H9 (cell line): ENCODE results near the gene ARHGEF10L. TPM values are rescaled to one million over a fixed set of nuclear protein-coding genes. Genes with fewer than 3 reads are reported as not detected.

Source experiments
- DNase-seq: peaks from one replicate; pipeline ENCODE4 v3.0.0-alpha.2; 2017
- H2AFZ ChIP-seq: one replicate; pipeline ENCODE4 v1.6.1; 2013; ENCODE audit warnings: mild to moderate bottlenecking, low read length, control low read depth, moderate library complexity
- H2AK5ac ChIP-seq: 2 replicates; pipeline ENCODE4 v1.6.1; 2013; ENCODE audit warnings: low read length, control low read depth, mixed read lengths; ENCODE audit not compliant: insufficient read length
- H2BK120ac ChIP-seq: one replicate; pipeline ENCODE4 v1.6.1; 2013; ENCODE audit warnings: low read depth, mild to moderate bottlenecking, low read length, control low read depth, inconsistent platforms; ENCODE audit not compliant: poor library complexity, severe bottlenecking
- H2BK12ac ChIP-seq: 2 replicates; pipeline ENCODE4 v1.6.1; 2013; ENCODE audit warnings: low read length, control low read depth, mixed read lengths, low read depth; ENCODE audit not compliant: insufficient read length
- H2BK15ac ChIP-seq: 2 replicates; pipeline ENCODE4 v1.6.1; 2013; ENCODE audit warnings: low read depth, low read length, control low read depth
- H2BK20ac ChIP-seq: one replicate; pipeline ENCODE4 v1.6.1; 2013; ENCODE audit warnings: low read depth, mild to moderate bottlenecking, low read length, control low read depth, inconsistent platforms; ENCODE audit not compliant: poor library complexity, severe bottlenecking
- H2BK5ac ChIP-seq: 2 replicates; pipeline ENCODE4 v1.6.1; 2013; ENCODE audit warnings: low read length, control low read depth, mixed read lengths; ENCODE audit not compliant: insufficient read length
- H3K14ac ChIP-seq: 2 replicates; pipeline ENCODE4 v1.6.1; 2013; ENCODE audit warnings: low read length, control low read depth; ENCODE audit not compliant: insufficient read depth
- H3K18ac ChIP-seq: 2 replicates; pipeline ENCODE4 v1.6.1; 2013; ENCODE audit warnings: low read depth, mild to moderate bottlenecking, mixed read lengths, low read length, control low read depth; ENCODE audit not compliant: insufficient read length
- H3K23ac ChIP-seq: 2 replicates; pipeline ENCODE4 v1.6.1; 2013; ENCODE audit warnings: low read length, control low read depth, mixed read lengths, low read depth; ENCODE audit not compliant: insufficient read length
- H3K23me2 ChIP-seq: 2 replicates; pipeline ENCODE4 v1.6.1; 2013; ENCODE audit warnings: low read depth, mild to moderate bottlenecking, mixed read lengths, low read length, control low read depth; ENCODE audit not compliant: insufficient read length, poor library complexity, severe bottlenecking
- H3K27ac ChIP-seq: 2 replicates; pipeline ENCODE4 v1.5.1; 2013; ENCODE audit warnings: low read length, control low read depth, mixed read lengths, low read depth; ENCODE audit not compliant: insufficient read length
- H3K27me3 ChIP-seq: 2 replicates; pipeline ENCODE4 v1.6.1; 2013; ENCODE audit warnings: low read length, control low read depth, inconsistent platforms; ENCODE audit not compliant: insufficient read depth
- H3K4ac ChIP-seq: 2 replicates; pipeline ENCODE4 v1.6.1; 2013; ENCODE audit warnings: low read depth, mild to moderate bottlenecking, control low read depth, inconsistent platforms, low read length, moderate library complexity
- H3K4me1 ChIP-seq: 2 replicates; pipeline ENCODE4 v1.6.1; 2013; ENCODE audit warnings: low read length, control low read depth, inconsistent platforms; ENCODE audit not compliant: insufficient read depth
- H3K4me2 ChIP-seq: 2 replicates; pipeline ENCODE4 v1.6.1; 2013; ENCODE audit warnings: low read length, control low read depth, mixed read lengths; ENCODE audit not compliant: insufficient read length, insufficient read depth
- H3K56ac ChIP-seq: 2 replicates; pipeline ENCODE4 v1.6.1; 2013; ENCODE audit warnings: low read depth, mild to moderate bottlenecking, mixed read lengths, low read length, control low read depth; ENCODE audit not compliant: insufficient read length
- H3K79me1 ChIP-seq: 2 replicates; pipeline ENCODE4 v1.6.1; 2013; ENCODE audit warnings: low read depth, mild to moderate bottlenecking, moderate library complexity, low read length, control low read depth, inconsistent platforms; ENCODE audit not compliant: insufficient read depth, poor library complexity, severe bottlenecking
- H3K79me2 ChIP-seq: 2 replicates; pipeline ENCODE4 v1.6.1; 2013; ENCODE audit warnings: low read length, control low read depth, inconsistent platforms; ENCODE audit not compliant: insufficient read depth
- H3K9ac ChIP-seq: 2 replicates; pipeline ENCODE4 v1.6.1; 2013; ENCODE audit warnings: low read length, control low read depth, mixed read lengths; ENCODE audit not compliant: insufficient read length; ENCODE audit errors: extremely low read depth
- H3K9me3 ChIP-seq: one replicate; pipeline ENCODE4 v1.6.1; 2013; ENCODE audit warnings: low read depth, low read length, inconsistent platforms; ENCODE audit not compliant: control insufficient read depth
- H3T11ph ChIP-seq: one replicate; pipeline ENCODE4 v1.6.1; 2013; ENCODE audit warnings: mild to moderate bottlenecking, low read length, control low read depth, inconsistent platforms
- H4K20me1 ChIP-seq: one replicate; pipeline ENCODE4 v1.6.1; 2013; ENCODE audit not compliant: control insufficient read depth, insufficient read length, insufficient read depth
- H4K5ac ChIP-seq: 2 replicates; pipeline ENCODE4 v1.6.1; 2013; ENCODE audit warnings: low read depth, mild to moderate bottlenecking, mixed read lengths, low read length, control low read depth; ENCODE audit not compliant: insufficient read length
- H4K8ac ChIP-seq: replicated peaks from 2 replicates; pipeline ENCODE4 v1.6.1; 2013; ENCODE audit warnings: low read length, control low read depth, mixed read lengths, low read depth; ENCODE audit not compliant: insufficient read length
- H4K91ac ChIP-seq: 2 replicates; pipeline ENCODE4 v1.6.1; 2013; ENCODE audit warnings: low read depth, mild to moderate bottlenecking, moderate library complexity, mixed read lengths, low read length, control low read depth; ENCODE audit not compliant: insufficient read length
- H3K27ac Mint-ChIP-seq, 3 experiments: 2 replicates in 2 of 3; 3 replicates in 1 of 3; pipeline ENCODE4 v1.8.0; 2020 to 2021; ENCODE audit warnings: mixed read lengths in 3 of 3, mild to moderate bottlenecking in 1 of 3, moderate library complexity in 1 of 3
- H3K27me3 Mint-ChIP-seq: 2 replicates; pipeline ENCODE4 v1.8.0; 2021; ENCODE audit warnings: low read depth, mild to moderate bottlenecking, moderate library complexity, mixed read lengths
- H3K36me3 Mint-ChIP-seq, 3 experiments: 2 replicates in 2 of 3; 3 replicates in 1 of 3; pipeline ENCODE4 v1.8.0; 2020 to 2021; ENCODE audit warnings: low read depth in 3 of 3, mixed read lengths in 3 of 3; ENCODE audit not compliant: insufficient read depth in 1 of 3
- H3K4me1 Mint-ChIP-seq, 2 experiments: 2 replicates each; pipeline ENCODE4 v1.8.0; 2020; ENCODE audit warnings: mixed read lengths in 2 of 2
- H3K4me3 Mint-ChIP-seq, 2 experiments: 2 replicates in 1 of 2; 3 replicates in 1 of 2; pipeline ENCODE4 v1.8.0; 2020 to 2021; ENCODE audit warnings: mild to moderate bottlenecking in 2 of 2, mixed read lengths in 2 of 2, moderate library complexity in 1 of 2
- H3K9me3 Mint-ChIP-seq, 2 experiments: 2 replicates in 1 of 2; 3 replicates in 1 of 2; pipeline ENCODE4 v1.8.0; 2020; ENCODE audit warnings: mild to moderate bottlenecking in 2 of 2, mixed read lengths in 2 of 2, moderate library complexity in 1 of 2
- WGBS: extraction: QIAGEN DNeasy Blood & Tissue Kit; methylation state at CpG from one replicate; pipeline ENCODE4 v1.1.7; 2013; ENCODE audit warnings: missing lambda C conversion rate, low lambda C conversion rate, mixed read lengths; ENCODE audit not compliant: insufficient read length; ENCODE audit errors: extremely low coverage; 5-methylcytosine and 5-hydroxymethylcytosine counted together
- total RNA-seq: library from RNA; stranded (reverse); gene quantifications from 2 replicates; pipeline ENCODE4 v1.2.1, GENCODE V29; 2021
- TF ChIP-seq, protein P1 (sequence below): fragments of 200-600 bp; sonication (generic); conservative IDR thresholded peaks from 3 replicates; pipeline ENCODE4 v1.8.0; 2021; ENCODE audit warnings: antibody characterized with exemption, mild to moderate bottlenecking

Gene ARHGEF10L
- total RNA-seq, 1 experiment from 2014 or later = 20.2 TPM

DNA sequence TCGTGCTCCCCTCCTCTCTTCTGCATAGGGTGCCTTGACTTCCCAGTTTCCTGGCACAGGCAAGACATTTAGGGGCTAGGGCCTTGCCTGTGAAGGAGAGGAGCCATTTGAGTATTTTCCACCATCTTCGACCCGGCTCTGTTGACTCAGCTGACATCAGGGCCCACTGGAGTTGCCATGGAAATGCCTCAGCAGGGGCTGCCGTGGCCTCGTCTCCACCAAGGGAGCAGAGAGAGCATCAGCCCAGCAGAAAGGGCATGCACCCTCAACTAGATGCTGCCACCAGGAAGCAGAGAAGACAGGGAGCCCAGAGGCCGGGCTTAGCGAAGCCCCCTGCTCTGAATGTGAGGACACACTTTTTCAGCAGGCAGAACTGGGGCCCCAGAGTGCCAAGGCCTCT is 113.8 kb downstream of the ARHGEF10L start:
- Histone ChIP-seq H3K79me1 (no peaks in the 10 kb centered on the region), H3K18ac (no peak overlapping the region), H2BK15ac (no peak overlapping the region), H3T11ph (no peak overlapping the region), H3K56ac (no peak overlapping the region), H2AFZ (no peak overlapping the region), H4K8ac (no peak overlapping the region), H4K20me1 (no peaks in the 10 kb centered on the region), H3K4ac (no peak overlapping the region), H2BK120ac (no peak overlapping the region), H3K27ac (no peak overlapping the region), H3K9me3 (no peaks in the 10 kb centered on the region), H3K23ac (no peak overlapping the region), H3K4me2 (no peak overlapping the region), H2AK5ac (no peak overlapping the region), H2BK20ac (no peak overlapping the region), H4K5ac (no peak overlapping the region), H3K4me1 (no peaks in the 10 kb centered on the region), H3K23me2 (no peaks in the 10 kb centered on the region), H3K79me2 (no peaks in the 10 kb centered on the region), H4K91ac (no peak overlapping the region), H3K27me3 (no peaks in the 10 kb centered on the region), H2BK12ac (no peak overlapping the region), H3K14ac (0 out of 2 replicates have a peak overlapping the region, but pooled peaks have one; percentile 8), H3K9ac (no peak overlapping the region), H2BK5ac (no peak overlapping the region)
- Mint-ChIP-seq H3K36me3 (peaks cover 7 to 51% (median 30%) of the 10 kb centered on the region in 3 experiments; a peak in 6 of 7 replicates), H3K9me3 (no peaks in the 10 kb centered on the region; a peak in 1 of 5 replicates), H3K4me3 (no peak overlapping the region), H3K4me1 (peaks cover 0 to 5% of the 10 kb centered on the region in 2 experiments; a peak in 2 of 4 replicates), H3K27ac (peak overlapping the region; percentile 35 to 90 (median 49); a peak in 3 of 7 replicates), H3K27me3 (no peaks in the 10 kb centered on the region)
- DNase-seq = no peak
- WGBS = no CpG with 5 or more reads among the region's 7 CpGs
- TF ChIP-seq, protein P1, sequence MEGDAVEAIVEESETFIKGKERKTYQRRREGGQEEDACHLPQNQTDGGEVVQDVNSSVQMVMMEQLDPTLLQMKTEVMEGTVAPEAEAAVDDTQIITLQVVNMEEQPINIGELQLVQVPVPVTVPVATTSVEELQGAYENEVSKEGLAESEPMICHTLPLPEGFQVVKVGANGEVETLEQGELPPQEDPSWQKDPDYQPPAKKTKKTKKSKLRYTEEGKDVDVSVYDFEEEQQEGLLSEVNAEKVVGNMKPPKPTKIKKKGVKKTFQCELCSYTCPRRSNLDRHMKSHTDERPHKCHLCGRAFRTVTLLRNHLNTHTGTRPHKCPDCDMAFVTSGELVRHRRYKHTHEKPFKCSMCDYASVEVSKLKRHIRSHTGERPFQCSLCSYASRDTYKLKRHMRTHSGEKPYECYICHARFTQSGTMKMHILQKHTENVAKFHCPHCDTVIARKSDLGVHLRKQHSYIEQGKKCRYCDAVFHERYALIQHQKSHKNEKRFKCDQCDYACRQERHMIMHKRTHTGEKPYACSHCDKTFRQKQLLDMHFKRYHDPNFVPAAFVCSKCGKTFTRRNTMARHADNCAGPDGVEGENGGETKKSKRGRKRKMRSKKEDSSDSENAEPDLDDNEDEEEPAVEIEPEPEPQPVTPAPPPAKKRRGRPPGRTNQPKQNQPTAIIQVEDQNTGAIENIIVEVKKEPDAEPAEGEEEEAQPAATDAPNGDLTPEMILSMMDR = no peak
